Osteocyte (in vitro differentiated cells): ENCODE measurements around the gene ITFG1. TPM values are rescaled to one million over a fixed set of nuclear protein-coding genes. Genes with fewer than 3 reads are reported as not detected.
"Not testable (repeated sequence)": the region's sequence is repeated elsewhere in the genome, so short reads cannot be mapped to it uniquely, and the experiment has no call there.

Experiments
- DNase-seq: peaks from one replicate; pipeline ENCODE4 v3.0.0; 2021; ENCODE audit warnings: mixed read lengths; ENCODE audit not compliant: unreplicated experiment; ENCODE audit errors: extremely low spot score
- H3K27ac Mint-ChIP-seq: one replicate; pipeline ENCODE4 v1.8.0; 2021; ENCODE audit warnings: mild to moderate bottlenecking, mixed read lengths; ENCODE audit not compliant: unreplicated experiment
- H3K27me3 Mint-ChIP-seq: one replicate; pipeline ENCODE4 v1.8.0; 2021; ENCODE audit warnings: mixed read lengths; ENCODE audit not compliant: unreplicated experiment
- H3K36me3 Mint-ChIP-seq: one replicate; pipeline ENCODE4 v1.8.0; 2021; ENCODE audit warnings: mixed read lengths; ENCODE audit not compliant: unreplicated experiment
- H3K4me1 Mint-ChIP-seq: one replicate; pipeline ENCODE4 v1.8.0; 2021; ENCODE audit warnings: mixed read lengths; ENCODE audit not compliant: unreplicated experiment
- H3K4me3 Mint-ChIP-seq: one replicate; pipeline ENCODE4 v1.8.0; 2021; ENCODE audit warnings: mild to moderate bottlenecking, moderate library complexity, mixed read lengths; ENCODE audit not compliant: unreplicated experiment
- H3K9me3 Mint-ChIP-seq: one replicate; pipeline ENCODE4 v1.8.0; 2021; ENCODE audit warnings: mixed read lengths; ENCODE audit not compliant: unreplicated experiment
- CTCF ChIP-seq: fragments of 200-600 bp; sonication (generic); IDR thresholded peaks from 2 replicates; pipeline ENCODE4 v1.5.0; 2021; ENCODE audit warnings: antibody characterized with exemption, mild to moderate bottlenecking, moderate library complexity
- total RNA-seq: library from RNA; stranded (reverse); gene quantifications from 2 replicates; pipeline ENCODE4 v1.2.1, GENCODE V29; 2021

The ITFG1 gene
- total RNA-seq, 1 donor from 2014 or later, result 69.5 TPM

DNA sequence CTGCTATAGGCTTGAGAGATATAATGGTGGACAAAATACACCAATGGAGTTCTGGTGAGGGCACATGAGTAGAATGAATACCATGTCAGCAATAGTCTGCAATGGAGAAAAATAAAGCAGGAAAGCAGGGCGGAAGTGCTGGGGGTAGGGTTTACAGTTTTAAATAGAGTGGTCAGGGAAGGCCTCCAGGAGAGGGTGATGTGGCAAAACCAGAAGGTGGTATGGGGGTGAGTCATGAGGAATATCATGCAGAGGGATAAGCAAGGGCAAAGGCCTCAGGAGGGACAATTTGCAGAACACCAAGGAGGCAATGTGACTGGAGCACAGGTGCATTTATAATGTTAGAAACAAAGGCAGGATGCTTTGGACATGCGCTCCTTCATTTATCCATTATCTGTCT is 102.0 kb downstream of the ITFG1 start:
- H3K9me3 Mint-ChIP-seq, result peaks cover 12% of the 10 kb centered on the region
- no peaks in the 10 kb centered on the region for H3K27me3 Mint-ChIP-seq
- TF ChIP-seq CTCF, result no peak
- H3K27ac Mint-ChIP-seq, result no peak overlapping the region
- peaks cover 2% of the 10 kb centered on the region for H3K4me1 Mint-ChIP-seq
- DNase-seq, result no peak
- H3K36me3 Mint-ChIP-seq, result peaks cover 16% of the 10 kb centered on the region
- H3K4me3 Mint-ChIP-seq, result no peak overlapping the region

GRCh38 chr16:47349029-47349428 is 111.8 kb downstream of the ITFG1 start:
- not testable (repeated sequence) for H3K27ac Mint-ChIP-seq, H3K27me3 Mint-ChIP-seq, H3K4me3 Mint-ChIP-seq, DNase-seq, H3K4me1 Mint-ChIP-seq
- H3K9me3 Mint-ChIP-seq, result peaks cover 35% of the 10 kb centered on the region
- peaks cover 43% of the 10 kb centered on the region for H3K36me3 Mint-ChIP-seq

DNA sequence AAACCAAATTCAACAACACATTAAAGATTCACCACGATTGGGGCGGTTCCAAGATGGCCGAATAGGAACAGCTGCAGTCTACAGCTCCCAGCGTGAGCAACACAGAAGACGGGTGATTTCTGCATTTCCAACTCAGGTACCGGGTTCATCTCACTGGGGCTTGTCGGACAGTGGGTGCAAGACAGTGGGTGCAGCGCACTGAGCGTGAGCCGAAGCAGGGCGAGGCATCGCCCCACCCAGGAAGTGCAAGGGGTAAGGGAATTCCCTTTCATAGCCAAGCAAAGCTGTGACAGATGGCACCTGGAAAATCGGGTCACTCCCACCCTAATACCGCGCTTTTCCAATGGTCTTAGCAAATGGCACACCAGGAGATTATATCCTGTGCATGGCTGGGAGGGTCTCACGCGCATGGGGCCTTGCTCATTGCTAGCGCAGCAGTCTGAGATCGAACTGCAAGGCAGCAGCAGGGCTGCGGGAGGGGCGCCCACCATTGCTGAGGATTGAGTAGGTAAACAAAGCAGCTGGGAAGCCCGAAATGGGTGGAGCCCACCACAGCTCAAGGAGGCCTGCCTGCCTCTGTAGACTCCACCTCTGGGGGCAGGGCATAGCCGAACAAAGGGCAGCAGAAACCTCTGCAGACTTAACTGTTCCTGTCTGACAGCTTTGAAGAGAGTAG is 113.7 kb downstream of the ITFG1 start:
- DNase-seq, H3K4me3 Mint-ChIP-seq, H3K4me1 Mint-ChIP-seq, H3K27me3 Mint-ChIP-seq, H3K27ac Mint-ChIP-seq: not testable (repeated sequence)
- peaks cover 26% of the 10 kb centered on the region for H3K9me3 Mint-ChIP-seq
- peaks cover 35% of the 10 kb centered on the region for H3K36me3 Mint-ChIP-seq

GRCh38 chr16:47342055-47342454 is 118.8 kb downstream of the ITFG1 start:
- no peak for TF ChIP-seq CTCF
- Mint-ChIP-seq H3K27ac (no peak overlapping the region), H3K36me3 (peaks cover 23% of the 10 kb centered on the region), H3K4me1 (no peaks in the 10 kb centered on the region), H3K27me3 (no peaks in the 10 kb centered on the region), H3K4me3 (no peak overlapping the region), H3K9me3 (peaks cover 28% of the 10 kb centered on the region)
- DNase-seq, result no peak

- H3K27me3 Mint-ChIP-seq, result not testable (repeated sequence)
Measured at GRCh38 chr16:47330562-47330961, 130.3 kb downstream of the ITFG1 start.

DNA sequence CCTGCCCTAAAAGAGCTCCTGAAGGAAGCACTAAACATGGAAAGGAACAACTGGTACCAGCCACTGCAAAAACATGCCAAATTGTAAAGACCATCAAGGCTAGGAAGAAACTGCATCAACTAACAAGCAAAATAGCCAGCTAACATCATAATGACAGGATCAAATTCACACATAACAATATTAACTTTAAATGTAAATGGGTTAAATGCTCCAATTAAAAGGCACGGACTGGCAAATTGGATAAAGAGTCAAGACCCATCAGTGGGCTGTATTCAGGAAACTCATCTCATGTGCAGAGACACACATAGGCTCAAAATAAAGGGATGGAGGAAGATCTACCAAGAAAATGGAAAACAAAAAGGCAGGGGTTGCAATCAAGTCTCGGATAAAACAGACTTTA is 136.6 kb downstream of the ITFG1 start:
- not testable (repeated sequence) for H3K4me1 Mint-ChIP-seq, DNase-seq, H3K9me3 Mint-ChIP-seq, H3K36me3 Mint-ChIP-seq, H3K27ac Mint-ChIP-seq, H3K4me3 Mint-ChIP-seq, H3K27me3 Mint-ChIP-seq

More at GRCh38 chr16:47330562-47330961, 130.3 kb downstream of the ITFG1 start:
- not testable (repeated sequence) for H3K36me3 Mint-ChIP-seq, H3K4me1 Mint-ChIP-seq, H3K9me3 Mint-ChIP-seq, DNase-seq, H3K27ac Mint-ChIP-seq, H3K4me3 Mint-ChIP-seq

DNA sequence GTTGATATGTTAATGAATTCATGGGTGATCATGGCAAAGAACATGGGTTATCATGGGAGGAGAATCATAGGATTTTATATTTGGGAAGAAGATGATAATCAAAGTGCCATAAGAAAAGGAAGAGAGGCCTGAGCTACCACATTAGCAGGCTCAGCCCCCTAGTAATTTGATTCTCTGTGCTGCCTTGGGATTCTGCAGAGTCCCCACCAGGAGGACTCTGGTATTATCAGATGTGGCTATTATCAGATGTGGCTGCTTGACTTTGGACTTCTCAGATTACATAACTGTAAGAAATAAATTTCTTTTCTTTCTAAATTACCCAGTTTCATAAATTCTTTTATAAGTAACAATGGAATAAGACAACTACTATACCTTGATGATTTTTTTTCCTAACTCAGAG is 137.6 kb downstream of the ITFG1 start:
- Mint-ChIP-seq H3K36me3 (peaks cover 5% of the 10 kb centered on the region), H3K4me1 (peaks cover 3% of the 10 kb centered on the region), H3K27ac (no peak overlapping the region), H3K4me3 (no peak overlapping the region), H3K9me3 (peaks cover 8% of the 10 kb centered on the region), H3K27me3 (no peaks in the 10 kb centered on the region)
- TF ChIP-seq CTCF, result no peak
- DNase-seq, result no peak
